Gastroesophageal sphincter (tissue), 4 donors: ENCODE results near the gene MESD. TPM values are rescaled to one million over a fixed set of nuclear protein-coding genes. Genes with fewer than 3 reads are reported as not detected.
A peak's percentile ranks its signal among the peaks of the same experiment; 100 is the strongest.

Experiments used
- ATAC-seq: fragments of 150-250 bp; one replicate; pipeline ENCODE4 v1.9.1; 2016; ENCODE audit warnings: mild to moderate bottlenecking, moderate library complexity
- H3K27ac ChIP-seq, 4 donors: fragments of 200-600 bp; sonication (generic) in 3 of 4; 1 replicate in 3 of 4; 2 replicates in 1 of 4; pipeline ENCODE4 v1.5.1; 2016 to 2019
- H3K27me3 ChIP-seq: fragments of 200-600 bp; sonication (generic); one replicate; pipeline ENCODE4 v1.5.1; 2019
- H3K36me3 ChIP-seq, 2 donors: fragments of 200-600 bp; sonication (generic); one replicate each; pipeline ENCODE4 v1.5.1; 2019; ENCODE audit warnings: control low read depth in 1 of 2
- H3K4me1 ChIP-seq, 3 donors: fragments of 200-600 bp; sonication (generic); 1 replicate in 2 of 3; 2 replicates in 1 of 3; pipeline ENCODE4 v1.5.1; 2016 to 2019; ENCODE audit warnings: control low read depth in 2 of 3
- H3K4me3 ChIP-seq, 2 donors: fragments of 200-600 bp; sonication (generic); one replicate each; pipeline ENCODE4 v1.5.1; 2019; ENCODE audit warnings: mild to moderate bottlenecking in 1 of 2, moderate library complexity in 1 of 2
- H3K9me3 ChIP-seq, 3 donors: fragments of 200-600 bp; sonication (generic); one replicate each; pipeline ENCODE4 v1.5.1; 2017 to 2019; ENCODE audit warnings: control low read depth in 2 of 3
- CTCF ChIP-seq, 4 experiments: fragments of 200-600 bp in 2 of 4; fragments of 450-650 bp in 2 of 4; sonication (generic) in 1 of 4; IDR thresholded peaks; one replicate each; pipeline ENCODE4 v1.5.1; 2017 to 2019; ENCODE audit warnings: antibody characterized with exemption in 4 of 4, mild to moderate bottlenecking in 2 of 4, moderate library complexity in 2 of 4
- EP300 ChIP-seq: sonication (generic); formaldehyde crosslinking; IDR thresholded peaks from one replicate; pipeline ENCODE4 v1.6.1; 2017; ENCODE audit warnings: antibody characterized with exemption, mild to moderate bottlenecking
- POLR2A ChIP-seq, 2 donors: fragments of 450-650 bp; IDR thresholded peaks; one replicate each; pipeline ENCODE4 v1.6.1; 2017; ENCODE audit warnings: antibody characterized with exemption in 2 of 2, mild to moderate bottlenecking in 2 of 2, moderate library complexity in 1 of 2
- POLR2AphosphoS5 ChIP-seq: sonication (generic); formaldehyde crosslinking; IDR thresholded peaks from one replicate; pipeline ENCODE4 v1.6.1; 2017; ENCODE audit warnings: antibody characterized with exemption
- WGBS, 2 donors: methylation state at CpG; one replicate each; pipeline ENCODE4 v1.1.5; 2018; ENCODE audit warnings: low coverage in 1 of 2; 5-methylcytosine and 5-hydroxymethylcytosine counted together
- total RNA-seq, 4 donors: library from RNA; depleted of rRNA; stranded (reverse); fragments of >200 nt; gene quantifications; one replicate each; pipeline ENCODE4 v1.1.0, GENCODE V29; 2016

MESD gene
- total RNA-seq, 4 donors from 2014 or later: 16.2 to 26.9 (median 20.1) TPM

- Histone ChIP-seq H3K27me3 (no peaks in the 10 kb centered on the region), H3K9me3 (no peaks in the 10 kb centered on the region), H3K4me1 (peaks cover 0 to 34% (median 3%) of the 10 kb centered on the region in 3 donors), H3K4me3 (no peak overlapping the region), H3K27ac (no peak overlapping the region), H3K36me3 (no peaks in the 10 kb centered on the region)
- WGBS, 2 donors: 76 to 81% methylated on average over 4 of the region's 4 CpGs
- TF ChIP-seq EP300 (no peak), POLR2A (IDR thresholded peaks at IDR 0.05) (no peak), CTCF (IDR thresholded peaks at IDR 0.05) (no peak), POLR2AphosphoS5 (no peak)
- no peak for ATAC-seq
Observed at GRCh38 chr15:81010086-81010485, 20.5 kb upstream of the MESD start.

- H3K9me3 ChIP-seq: no peaks in the 10 kb centered on the region
- 90 to 92% methylated on average over 2 of the region's 2 CpGs for WGBS, 2 donors
- H3K4me3 ChIP-seq: no peak overlapping the region
- TF ChIP-seq EP300 (no peak), POLR2A (IDR thresholded peaks at IDR 0.05) (no peak), POLR2AphosphoS5 (no peak), CTCF (IDR thresholded peaks at IDR 0.05) (no peak)
- peaks cover 0 to 4% of the 10 kb centered on the region in 2 donors for H3K36me3 ChIP-seq
- no peak for ATAC-seq
- H3K27ac ChIP-seq: no peak overlapping the region
- no peaks in the 10 kb centered on the region for H3K27me3 ChIP-seq
- H3K4me1 ChIP-seq: peaks cover 0 to 46% (median 14%) of the 10 kb centered on the region in 3 donors
Observed at GRCh38 chr15:81008312-81008711, 18.7 kb upstream of the MESD start.

- ATAC-seq: no peak
- H3K9me3 ChIP-seq: no peaks in the 10 kb centered on the region
- peaks cover 0 to 54% (median 22%) of the 10 kb centered on the region in 3 donors for H3K4me1 ChIP-seq
- 84 to 90% methylated on average over 5 of the region's 6 CpGs for WGBS, 2 donors
- H3K4me3 ChIP-seq: no peak overlapping the region
- H3K27me3 ChIP-seq: no peaks in the 10 kb centered on the region
- no peak overlapping the region for H3K27ac ChIP-seq
- H3K36me3 ChIP-seq: peaks cover 0 to 12% of the 10 kb centered on the region in 2 donors
- no peak for TF ChIP-seq EP300
- TF ChIP-seq POLR2A (IDR thresholded peaks at IDR 0.05): no peak
- TF ChIP-seq CTCF (IDR thresholded peaks at IDR 0.05): no peak
- no peak for TF ChIP-seq POLR2AphosphoS5
Observed at GRCh38 chr15:81007428-81008064, 17.9 kb upstream of the MESD start.

GRCh38 chr15:81006124-81006523, 16.5 kb upstream of the MESD start:
- TF ChIP-seq EP300: no peak
- no peak for TF ChIP-seq POLR2A (IDR thresholded peaks at IDR 0.05)
- no peak for TF ChIP-seq POLR2AphosphoS5
- no peak for TF ChIP-seq CTCF (IDR thresholded peaks at IDR 0.05)
- Histone ChIP-seq H3K9me3 (no peaks in the 10 kb centered on the region), H3K27ac (peak overlapping the region in 1 of 4 donors; percentile 39), H3K27me3 (no peaks in the 10 kb centered on the region), H3K36me3 (peaks cover 0 to 13% of the 10 kb centered on the region in 2 donors), H3K4me3 (no peak overlapping the region), H3K4me1 (peaks cover 0 to 61% (median 24%) of the 10 kb centered on the region in 3 donors)
- ATAC-seq: no peak
- 100% methylated on average over 1 of the region's 1 CpG for WGBS, 2 donors

GRCh38 chr15:81003097-81003350, 13.4 kb upstream of the MESD start:
- TF ChIP-seq POLR2AphosphoS5 (no peak), CTCF (IDR thresholded peaks at IDR 0.05) (no peak), EP300 (no peak), POLR2A (IDR thresholded peaks at IDR 0.05) (no peak)
- Histone ChIP-seq H3K9me3 (no peaks in the 10 kb centered on the region), H3K36me3 (peaks cover 0 to 13% of the 10 kb centered on the region in 2 donors), H3K4me3 (peak overlapping the region in 1 of 2 donors; percentile 96), H3K27me3 (no peaks in the 10 kb centered on the region), H3K27ac (peak overlapping the region in 3 of 4 donors; percentile 20 to 99 (median 98)), H3K4me1 (peaks cover 0 to 80% (median 24%) of the 10 kb centered on the region in 3 donors)
- no peak for ATAC-seq
- 68 to 92% methylated on average over 5 to 6 of the region's 19 CpGs for WGBS, 2 donors
